Measurements from ENCODE around the gene CCDC38.

Gene CCDC38

GRCh38 chr12:95962222-95962621 is 19.8 kb upstream of the CCDC38 start:
- no peak for DNase-seq (ENCODE audit: low read depth in 1 of 2, low spot score in 1 of 2)

GRCh38 chr12:95960241-95960640 is 17.8 kb upstream of the CCDC38 start:
- no peak for DNase-seq (ENCODE audit: low read depth in 1 of 2, low spot score in 1 of 2)

DNA sequence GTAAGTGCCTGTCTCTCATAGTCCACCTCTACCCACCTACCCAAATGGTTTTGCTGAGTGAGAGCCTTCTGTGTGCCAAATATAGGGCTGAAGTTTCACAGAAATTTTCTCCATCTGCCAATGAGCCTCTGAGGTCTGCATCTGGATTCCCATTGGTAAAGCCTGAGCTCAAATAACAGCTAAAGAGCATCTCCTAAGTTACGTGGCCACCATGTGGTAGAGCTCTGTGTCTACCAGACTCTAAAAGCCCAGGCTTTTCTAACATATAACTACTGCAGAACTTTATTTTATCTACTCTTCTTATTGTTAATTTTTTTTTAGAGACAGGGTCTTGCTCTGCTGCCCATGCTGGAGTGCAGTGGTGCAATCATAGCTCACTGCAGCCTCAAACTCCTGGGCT is 16.7 kb upstream of the CCDC38 start:
- no peak for DNase-seq (ENCODE audit: low read depth in 1 of 2, low spot score in 1 of 2)

DNA sequence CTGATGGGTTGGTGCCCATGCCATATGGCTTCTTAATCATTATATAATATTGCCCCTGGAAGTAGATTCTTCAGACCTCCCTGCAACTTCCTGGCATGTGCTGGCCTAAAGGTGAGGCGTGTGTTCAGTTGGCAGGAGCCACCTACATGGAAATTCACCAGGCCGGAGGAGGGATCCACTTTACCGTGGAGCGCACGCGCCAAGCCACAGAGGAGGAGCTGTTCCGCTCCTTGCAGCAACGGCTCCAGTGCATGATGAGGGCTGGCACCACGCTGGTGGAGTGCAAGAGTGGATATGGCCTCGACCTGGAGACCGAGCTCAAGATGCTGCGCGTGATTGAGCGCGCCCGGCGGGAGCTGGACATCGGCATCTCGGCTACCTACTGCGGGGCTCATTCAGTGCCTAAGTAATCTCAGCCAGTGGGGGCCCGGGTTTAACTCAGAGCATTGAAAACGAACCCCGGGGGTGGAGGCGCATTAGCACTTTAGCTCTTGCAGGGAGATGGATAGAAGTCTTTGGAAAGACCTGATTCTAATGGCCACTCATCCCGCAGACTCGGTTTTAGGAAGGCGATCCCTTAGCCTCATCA is 14.2 kb upstream of the CCDC38 start:
- DNase-seq (ENCODE audit: low read depth in 1 of 2, low spot score in 1 of 2): no peak

GRCh38 chr12:95955549-95956159 is 13.2 kb upstream of the CCDC38 start:
- DNase-seq (ENCODE audit: low read depth in 1 of 2, low spot score in 1 of 2): no peak

DNA sequence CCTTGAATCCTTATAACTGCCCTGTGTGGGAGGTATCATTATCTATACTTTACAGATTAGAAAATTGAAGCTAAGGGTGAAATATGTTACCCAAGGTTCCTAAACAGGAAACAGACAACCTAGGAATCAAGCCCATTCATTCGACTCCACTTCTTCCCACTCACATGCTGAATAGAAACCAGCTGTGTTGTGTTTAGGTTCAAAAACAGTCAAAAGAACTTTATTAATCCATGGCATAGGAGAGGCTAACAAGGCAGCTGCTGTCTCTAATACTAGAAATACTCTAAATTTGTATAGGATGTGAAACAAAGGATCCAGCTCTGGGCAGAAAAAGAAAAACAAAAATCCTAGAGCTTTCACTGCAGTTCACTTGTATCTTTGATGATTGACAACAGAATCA is 10.6 kb upstream of the CCDC38 start:
- DNase-seq (ENCODE audit: low read depth in 1 of 2, low spot score in 1 of 2): no peak

DNA sequence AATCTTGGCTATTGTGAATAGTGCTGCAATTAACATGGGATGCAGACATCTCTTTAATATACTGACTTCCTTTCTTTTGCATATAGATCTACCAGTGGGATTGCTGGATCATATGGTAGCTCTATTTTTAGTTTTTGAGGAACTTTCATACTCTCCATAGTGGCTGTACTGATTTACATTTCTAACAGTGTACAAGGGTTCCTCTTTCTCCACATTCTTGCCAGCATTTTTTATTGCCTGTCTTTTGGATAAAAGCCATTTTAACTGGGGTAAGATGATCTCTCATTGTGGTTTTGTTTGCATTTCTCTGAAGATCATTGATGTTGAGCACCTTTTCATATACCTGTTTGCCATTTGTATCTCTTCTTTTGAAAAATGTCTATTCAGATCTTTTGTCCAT is 9.1 kb upstream of the CCDC38 start:
- no peak for DNase-seq (ENCODE audit: low read depth in 1 of 2, low spot score in 1 of 2)

DNA sequence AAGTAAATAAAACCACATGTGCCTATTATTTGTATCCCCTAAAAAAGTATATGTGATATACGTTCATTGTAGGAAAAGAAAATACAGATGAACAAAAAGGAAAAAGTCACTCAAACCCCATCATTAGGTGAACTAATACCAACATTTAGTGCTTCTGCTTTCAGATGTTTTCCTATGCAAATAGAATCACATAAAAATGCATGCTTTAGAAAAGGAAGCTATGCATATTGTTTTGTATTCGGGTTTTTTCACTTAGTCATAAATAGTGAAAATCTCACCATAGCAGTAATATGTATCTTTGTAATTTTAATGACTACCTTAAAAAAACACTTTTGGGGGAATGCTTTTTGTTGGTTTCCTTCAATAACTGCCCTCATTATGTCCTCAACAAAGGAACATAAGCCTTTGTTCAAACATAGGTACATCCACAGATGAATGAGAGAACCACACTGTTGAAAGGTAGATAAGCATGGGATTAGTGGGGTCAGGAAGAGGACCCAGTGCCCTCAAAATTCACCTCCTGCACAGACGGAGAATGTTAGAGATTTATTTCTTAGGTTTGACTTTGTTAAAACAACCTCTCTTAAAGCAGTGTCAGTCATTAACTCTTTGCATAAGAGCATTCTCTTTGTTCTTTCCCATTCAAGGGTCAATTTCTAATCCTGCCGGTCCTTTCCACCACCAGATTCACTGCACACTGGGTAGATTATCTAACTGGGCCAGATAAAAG is 7.2 kb upstream of the CCDC38 start:
- DNase-seq (ENCODE audit: low read depth in 1 of 2, low spot score in 1 of 2): no peak

GRCh38 chr12:95944108-95944704 is 1.8 kb upstream of the CCDC38 start:
- no peak for DNase-seq (ENCODE audit: low read depth in 1 of 2, low spot score in 1 of 2)

DNA sequence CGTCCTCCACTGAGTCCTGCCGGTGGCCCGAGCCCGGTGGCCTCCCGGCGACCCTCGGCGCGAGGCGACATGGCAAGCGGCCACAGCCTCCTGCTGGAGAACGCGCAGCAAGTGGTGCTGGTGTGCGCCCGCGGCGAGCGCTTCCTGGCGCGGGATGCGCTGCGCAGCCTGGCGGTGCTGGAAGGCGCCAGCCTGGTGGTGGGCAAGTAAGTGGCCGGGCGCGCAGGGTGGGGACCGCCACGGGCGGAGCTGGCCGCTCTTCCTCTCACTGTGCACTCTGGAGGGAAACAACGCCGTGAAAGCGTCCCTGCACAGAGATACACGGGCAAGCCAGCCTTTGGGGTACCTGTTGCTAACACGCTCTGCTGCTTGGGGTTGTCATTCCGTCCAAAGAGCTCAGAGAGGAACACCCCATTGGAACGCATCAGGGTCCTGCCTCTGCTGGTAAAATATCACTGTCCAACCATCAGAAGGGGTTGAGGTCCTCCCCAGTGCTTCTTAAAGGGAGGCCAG is 972 bp upstream of the CCDC38 start, which contains the start of gene AMDHD1:
TSS of gene AMDHD1 (plus strand) at position 2 of the 513 bp plus-strand sequence. CDS start at position 70, 68 bp downstream.
- peak; percentile 20 to 51 for DNase-seq (ENCODE audit: low read depth in 1 of 2, low spot score in 1 of 2)

DNA sequence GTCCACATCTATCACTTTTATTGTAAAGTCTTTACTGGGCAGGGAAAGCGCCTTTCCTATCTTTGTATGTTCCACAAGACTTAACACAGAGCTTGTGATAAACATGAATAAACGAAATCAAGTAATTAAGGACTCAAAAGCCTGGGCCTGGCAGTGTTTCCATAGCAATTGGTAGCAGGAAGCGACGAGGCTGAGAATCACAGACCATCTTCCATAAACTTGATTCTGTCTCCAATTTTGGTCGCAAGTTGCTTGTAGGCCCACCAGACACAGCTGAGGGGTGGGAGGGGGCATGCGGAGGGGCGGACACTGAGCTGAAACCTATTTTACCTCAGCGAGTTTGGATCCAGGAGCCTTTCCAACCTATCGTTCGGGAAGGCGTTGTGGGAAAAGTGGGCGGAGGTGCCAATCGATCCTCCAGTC is 302 bp downstream of the CCDC38 start:
- no peak for DNase-seq (ENCODE audit: low read depth in 1 of 2, low spot score in 1 of 2)

GRCh38 chr12:95940514-95940913 is 1.9 kb downstream of the CCDC38 start:
- DNase-seq (ENCODE audit: low read depth in 1 of 2, low spot score in 1 of 2): no peak

DNA sequence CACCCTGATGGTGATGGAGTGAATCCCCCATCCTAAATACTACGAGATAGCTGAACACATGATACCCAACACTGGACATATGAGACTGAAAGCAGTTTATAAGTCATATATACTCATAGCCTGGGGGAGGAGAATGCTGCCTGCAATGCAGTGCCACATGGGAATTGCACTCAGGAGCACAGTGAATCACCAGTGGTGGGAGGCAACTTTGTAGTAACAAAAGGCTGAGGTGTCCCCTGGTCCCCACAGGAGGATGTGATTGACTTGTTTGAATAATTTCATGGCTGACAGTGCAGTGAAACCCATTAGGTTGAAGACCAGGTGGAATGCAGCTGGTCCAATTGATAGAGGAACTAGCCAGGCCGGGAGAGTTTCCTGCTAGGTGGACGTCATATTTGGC is 20.2 kb downstream of the CCDC38 start:
- no peak for DNase-seq (ENCODE audit: low read depth in 1 of 2, low spot score in 1 of 2)

- DNase-seq (ENCODE audit: low read depth in 1 of 2, low spot score in 1 of 2): no peak
Measured at GRCh38 chr12:95919110-95919509, 23.3 kb downstream of the CCDC38 start.

- peak in 1 of 2 donors; percentile 5 for DNase-seq (ENCODE audit: low read depth in 1 of 2, low spot score in 1 of 2)
Measured at GRCh38 chr12:95918194-95918993, 24.0 kb downstream of the CCDC38 start.

- DNase-seq (ENCODE audit: low read depth in 1 of 2, low spot score in 1 of 2): no peak
Measured at GRCh38 chr12:95909871-95910270, 32.5 kb downstream of the CCDC38 start.

DNA sequence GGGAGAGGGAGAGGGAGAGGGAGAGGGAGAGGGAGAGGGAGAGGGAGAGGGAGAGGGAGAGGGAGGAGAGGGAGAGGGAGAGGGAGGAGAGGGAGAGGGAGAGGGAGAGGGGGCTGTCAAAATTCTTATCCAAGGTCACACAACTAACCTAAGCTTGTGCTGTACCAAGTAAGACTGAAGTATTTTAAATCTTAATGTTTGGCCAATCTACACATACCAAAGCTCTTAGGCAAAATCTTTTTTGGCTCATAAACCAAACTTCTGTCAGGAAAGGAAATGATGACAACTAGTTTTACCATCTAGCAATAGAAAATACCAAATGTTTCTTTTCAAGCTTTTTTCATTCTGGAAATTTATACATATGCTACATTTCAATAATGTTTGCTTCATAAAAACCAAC is 33.8 kb downstream of the CCDC38 start:
- no peak for DNase-seq (ENCODE audit: low read depth in 1 of 2, low spot score in 1 of 2)

DNA sequence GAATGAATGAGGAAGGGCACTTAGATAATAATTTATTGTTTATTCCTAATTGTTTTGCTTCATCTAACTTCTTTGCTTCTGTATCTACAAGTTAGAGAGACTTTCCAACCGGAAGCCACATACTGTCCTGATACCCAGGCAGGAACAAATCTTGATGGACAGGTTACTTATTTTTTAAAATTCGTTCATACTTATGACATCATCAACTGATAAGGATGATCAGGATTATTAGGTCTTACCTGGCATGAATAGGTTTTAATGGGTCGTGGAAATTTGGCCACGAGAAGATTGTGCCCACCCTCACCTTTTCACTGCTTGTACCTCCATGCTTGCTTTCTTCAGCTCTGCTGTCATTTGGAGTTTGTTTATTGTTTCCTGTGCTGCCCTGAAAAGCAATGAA is 44.3 kb downstream of the CCDC38 start:
- no peak for DNase-seq (ENCODE audit: low read depth in 1 of 2, low spot score in 1 of 2)

- DNase-seq (ENCODE audit: low read depth in 1 of 2, low spot score in 1 of 2): no peak
Measured at GRCh38 chr12:95896846-95897245, 45.6 kb downstream of the CCDC38 start.

GRCh38 chr12:95890958-95891357 is 51.5 kb downstream of the CCDC38 start:
- DNase-seq (ENCODE audit: low read depth in 1 of 2, low spot score in 1 of 2): no peak

DNA sequence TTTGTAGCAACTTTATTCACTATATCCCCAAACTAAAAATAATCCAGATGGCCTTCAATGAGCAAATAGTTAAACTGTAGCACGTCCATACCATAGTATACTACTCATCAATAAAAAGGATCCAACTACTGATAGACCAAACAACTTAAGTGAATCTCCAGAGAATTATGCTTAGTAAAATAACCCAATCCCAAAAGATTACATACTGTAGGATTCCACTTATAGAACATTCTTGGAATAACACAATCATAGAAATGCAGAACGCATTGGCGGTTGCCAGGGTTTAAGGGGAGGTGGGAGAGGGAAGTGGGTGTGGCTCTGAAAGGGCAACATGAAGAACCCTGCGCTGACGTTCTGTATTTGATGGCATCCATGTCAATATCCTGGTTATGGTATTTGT is 55.1 kb downstream of the CCDC38 start:
- DNase-seq (ENCODE audit: low read depth in 1 of 2, low spot score in 1 of 2): no peak
